Measurements from ENCODE around the gene LRRFIP1. TPM values are rescaled to one million over a fixed set of nuclear protein-coding genes. Genes with fewer than 3 reads are reported as not detected.
A peak's percentile ranks its signal among the peaks of the same experiment; 100 is the strongest.

LRRFIP1 gene
- total and polyA plus RNA-seq, 2 of the 13 experiments (the other 11 are each of a cell fraction or from before 2014, with no cell fraction given) = 15.9 to 40.5 TPM

DNA sequence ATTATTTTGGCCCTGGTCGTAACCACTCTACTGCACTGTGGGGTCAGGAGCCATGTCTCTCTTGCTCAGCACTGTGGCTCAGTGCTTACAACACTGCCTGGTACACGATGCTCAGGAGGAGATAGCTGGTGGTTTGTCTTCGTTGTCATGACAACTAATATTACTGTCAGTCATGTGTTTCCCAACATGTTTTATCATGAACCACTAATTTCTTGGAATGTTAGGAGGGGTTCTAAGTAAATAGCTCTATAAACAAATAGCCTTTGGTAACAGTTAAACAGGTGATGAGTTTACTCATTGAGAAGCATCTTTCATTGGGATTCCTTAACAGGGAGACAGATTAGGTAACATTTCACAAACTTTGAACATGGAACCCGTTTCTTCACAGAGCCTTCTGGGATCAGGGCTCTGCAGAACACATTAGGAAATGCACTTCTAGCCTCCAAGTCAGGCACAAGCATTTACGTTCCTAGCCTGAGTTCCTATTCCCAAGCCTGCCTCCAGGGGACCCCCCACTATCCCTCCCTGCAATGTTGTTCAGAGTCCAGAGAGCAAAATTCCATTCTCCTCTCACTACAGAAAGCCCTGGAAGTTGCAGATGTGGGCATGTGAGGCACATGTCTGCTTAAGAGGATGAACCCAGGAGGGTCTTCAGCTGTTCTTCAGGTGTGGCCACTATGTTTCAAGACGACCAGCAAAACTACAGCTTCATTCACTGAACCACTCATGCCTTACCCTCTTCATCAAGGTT is 164.8 kb downstream of the LRRFIP1 start (continued):
- TF ChIP-seq, protein P1, sequence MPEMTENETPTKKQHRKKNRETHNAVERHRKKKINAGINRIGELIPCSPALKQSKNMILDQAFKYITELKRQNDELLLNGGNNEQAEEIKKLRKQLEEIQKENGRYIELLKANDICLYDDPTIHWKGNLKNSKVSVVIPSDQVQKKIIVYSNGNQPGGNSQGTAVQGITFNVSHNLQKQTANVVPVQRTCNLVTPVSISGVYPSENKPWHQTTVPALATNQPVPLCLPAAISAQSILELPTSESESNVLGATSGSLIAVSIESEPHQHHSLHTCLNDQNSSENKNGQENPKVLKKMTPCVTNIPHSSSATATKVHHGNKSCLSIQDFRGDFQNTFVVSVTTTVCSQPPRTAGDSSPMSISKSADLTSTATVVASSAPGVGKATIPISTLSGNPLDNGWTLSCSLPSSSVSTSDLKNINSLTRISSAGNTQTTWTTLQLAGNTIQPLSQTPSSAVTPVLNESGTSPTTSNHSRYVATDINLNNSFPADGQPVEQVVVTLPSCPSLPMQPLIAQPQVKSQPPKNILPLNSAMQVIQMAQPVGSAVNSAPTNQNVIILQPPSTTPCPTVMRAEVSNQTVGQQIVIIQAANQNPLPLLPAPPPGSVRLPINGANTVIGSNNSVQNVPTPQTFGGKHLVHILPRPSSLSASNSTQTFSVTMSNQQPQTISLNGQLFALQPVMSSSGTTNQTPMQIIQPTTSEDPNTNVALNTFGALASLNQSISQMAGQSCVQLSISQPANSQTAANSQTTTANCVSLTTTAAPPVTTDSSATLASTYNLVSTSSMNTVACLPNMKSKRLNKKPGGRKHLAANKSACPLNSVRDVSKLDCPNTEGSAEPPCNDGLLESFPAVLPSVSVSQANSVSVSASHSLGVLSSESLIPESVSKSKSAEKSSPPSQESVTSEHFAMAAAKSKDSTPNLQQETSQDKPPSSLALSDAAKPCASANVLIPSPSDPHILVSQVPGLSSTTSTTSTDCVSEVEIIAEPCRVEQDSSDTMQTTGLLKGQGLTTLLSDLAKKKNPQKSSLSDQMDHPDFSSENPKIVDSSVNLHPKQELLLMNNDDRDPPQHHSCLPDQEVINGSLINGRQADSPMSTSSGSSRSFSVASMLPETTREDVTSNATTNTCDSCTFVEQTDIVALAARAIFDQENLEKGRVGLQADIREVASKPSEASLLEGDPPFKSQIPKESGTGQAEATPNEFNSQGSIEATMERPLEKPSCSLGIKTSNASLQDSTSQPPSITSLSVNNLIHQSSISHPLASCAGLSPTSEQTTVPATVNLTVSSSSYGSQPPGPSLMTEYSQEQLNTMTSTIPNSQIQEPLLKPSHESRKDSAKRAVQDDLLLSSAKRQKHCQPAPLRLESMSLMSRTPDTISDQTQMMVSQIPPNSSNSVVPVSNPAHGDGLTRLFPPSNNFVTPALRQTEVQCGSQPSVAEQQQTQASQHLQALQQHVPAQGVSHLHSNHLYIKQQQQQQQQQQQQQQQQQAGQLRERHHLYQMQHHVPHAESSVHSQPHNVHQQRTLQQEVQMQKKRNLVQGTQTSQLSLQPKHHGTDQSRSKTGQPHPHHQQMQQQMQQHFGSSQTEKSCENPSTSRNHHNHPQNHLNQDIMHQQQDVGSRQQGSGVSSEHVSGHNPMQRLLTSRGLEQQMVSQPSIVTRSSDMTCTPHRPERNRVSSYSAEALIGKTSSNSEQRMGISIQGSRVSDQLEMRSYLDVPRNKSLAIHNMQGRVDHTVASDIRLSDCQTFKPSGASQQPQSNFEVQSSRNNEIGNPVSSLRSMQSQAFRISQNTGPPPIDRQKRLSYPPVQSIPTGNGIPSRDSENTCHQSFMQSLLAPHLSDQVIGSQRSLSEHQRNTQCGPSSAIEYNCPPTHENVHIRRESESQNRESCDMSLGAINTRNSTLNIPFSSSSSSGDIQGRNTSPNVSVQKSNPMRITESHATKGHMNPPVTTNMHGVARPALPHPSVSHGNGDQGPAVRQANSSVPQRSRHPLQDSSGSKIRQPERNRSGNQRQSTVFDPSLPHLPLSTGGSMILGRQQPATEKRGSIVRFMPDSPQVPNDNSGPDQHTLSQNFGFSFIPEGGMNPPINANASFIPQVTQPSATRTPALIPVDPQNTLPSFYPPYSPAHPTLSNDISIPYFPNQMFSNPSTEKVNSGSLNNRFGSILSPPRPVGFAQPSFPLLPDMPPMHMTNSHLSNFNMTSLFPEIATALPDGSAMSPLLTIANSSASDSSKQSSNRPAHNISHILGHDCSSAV (CRISPR knock-in tag; IDR thresholded peaks at IDR 0.05; ENCODE audit: borderline replicate concordance) = no peak
- TF ChIP-seq ZNF792 (CRISPR knock-in tag; IDR thresholded peaks at IDR 0.05) = peak; percentile 49; the same call in 1 of the 2 replicates
- TF ChIP-seq, protein P2, sequence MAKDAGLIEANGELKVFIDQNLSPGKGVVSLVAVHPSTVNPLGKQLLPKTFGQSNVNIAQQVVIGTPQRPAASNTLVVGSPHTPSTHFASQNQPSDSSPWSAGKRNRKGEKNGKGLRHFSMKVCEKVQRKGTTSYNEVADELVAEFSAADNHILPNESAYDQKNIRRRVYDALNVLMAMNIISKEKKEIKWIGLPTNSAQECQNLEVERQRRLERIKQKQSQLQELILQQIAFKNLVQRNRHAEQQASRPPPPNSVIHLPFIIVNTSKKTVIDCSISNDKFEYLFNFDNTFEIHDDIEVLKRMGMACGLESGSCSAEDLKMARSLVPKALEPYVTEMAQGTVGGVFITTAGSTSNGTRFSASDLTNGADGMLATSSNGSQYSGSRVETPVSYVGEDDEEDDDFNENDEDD (CRISPR knock-in tag; IDR thresholded peaks at IDR 0.05; ENCODE audit: borderline replicate concordance) = peak; percentile 70; the same call in 1 of the 2 replicates
- TF ChIP-seq, protein P3, sequence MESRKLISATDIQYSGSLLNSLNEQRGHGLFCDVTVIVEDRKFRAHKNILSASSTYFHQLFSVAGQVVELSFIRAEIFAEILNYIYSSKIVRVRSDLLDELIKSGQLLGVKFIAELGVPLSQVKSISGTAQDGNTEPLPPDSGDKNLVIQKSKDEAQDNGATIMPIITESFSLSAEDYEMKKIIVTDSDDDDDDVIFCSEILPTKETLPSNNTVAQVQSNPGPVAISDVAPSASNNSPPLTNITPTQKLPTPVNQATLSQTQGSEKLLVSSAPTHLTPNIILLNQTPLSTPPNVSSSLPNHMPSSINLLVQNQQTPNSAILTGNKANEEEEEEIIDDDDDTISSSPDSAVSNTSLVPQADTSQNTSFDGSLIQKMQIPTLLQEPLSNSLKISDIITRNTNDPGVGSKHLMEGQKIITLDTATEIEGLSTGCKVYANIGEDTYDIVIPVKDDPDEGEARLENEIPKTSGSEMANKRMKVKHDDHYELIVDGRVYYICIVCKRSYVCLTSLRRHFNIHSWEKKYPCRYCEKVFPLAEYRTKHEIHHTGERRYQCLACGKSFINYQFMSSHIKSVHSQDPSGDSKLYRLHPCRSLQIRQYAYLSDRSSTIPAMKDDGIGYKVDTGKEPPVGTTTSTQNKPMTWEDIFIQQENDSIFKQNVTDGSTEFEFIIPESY (CRISPR knock-in tag; IDR thresholded peaks at IDR 0.05) = 0 out of 2 replicates have a peak, but pooled peaks have one; percentile 8
- TF ChIP-seq BCL6 (CRISPR knock-in tag; IDR thresholded peaks at IDR 0.05) = peak; percentile 9; the same call in 1 of the 2 replicates
- TF ChIP-seq, protein P4, sequence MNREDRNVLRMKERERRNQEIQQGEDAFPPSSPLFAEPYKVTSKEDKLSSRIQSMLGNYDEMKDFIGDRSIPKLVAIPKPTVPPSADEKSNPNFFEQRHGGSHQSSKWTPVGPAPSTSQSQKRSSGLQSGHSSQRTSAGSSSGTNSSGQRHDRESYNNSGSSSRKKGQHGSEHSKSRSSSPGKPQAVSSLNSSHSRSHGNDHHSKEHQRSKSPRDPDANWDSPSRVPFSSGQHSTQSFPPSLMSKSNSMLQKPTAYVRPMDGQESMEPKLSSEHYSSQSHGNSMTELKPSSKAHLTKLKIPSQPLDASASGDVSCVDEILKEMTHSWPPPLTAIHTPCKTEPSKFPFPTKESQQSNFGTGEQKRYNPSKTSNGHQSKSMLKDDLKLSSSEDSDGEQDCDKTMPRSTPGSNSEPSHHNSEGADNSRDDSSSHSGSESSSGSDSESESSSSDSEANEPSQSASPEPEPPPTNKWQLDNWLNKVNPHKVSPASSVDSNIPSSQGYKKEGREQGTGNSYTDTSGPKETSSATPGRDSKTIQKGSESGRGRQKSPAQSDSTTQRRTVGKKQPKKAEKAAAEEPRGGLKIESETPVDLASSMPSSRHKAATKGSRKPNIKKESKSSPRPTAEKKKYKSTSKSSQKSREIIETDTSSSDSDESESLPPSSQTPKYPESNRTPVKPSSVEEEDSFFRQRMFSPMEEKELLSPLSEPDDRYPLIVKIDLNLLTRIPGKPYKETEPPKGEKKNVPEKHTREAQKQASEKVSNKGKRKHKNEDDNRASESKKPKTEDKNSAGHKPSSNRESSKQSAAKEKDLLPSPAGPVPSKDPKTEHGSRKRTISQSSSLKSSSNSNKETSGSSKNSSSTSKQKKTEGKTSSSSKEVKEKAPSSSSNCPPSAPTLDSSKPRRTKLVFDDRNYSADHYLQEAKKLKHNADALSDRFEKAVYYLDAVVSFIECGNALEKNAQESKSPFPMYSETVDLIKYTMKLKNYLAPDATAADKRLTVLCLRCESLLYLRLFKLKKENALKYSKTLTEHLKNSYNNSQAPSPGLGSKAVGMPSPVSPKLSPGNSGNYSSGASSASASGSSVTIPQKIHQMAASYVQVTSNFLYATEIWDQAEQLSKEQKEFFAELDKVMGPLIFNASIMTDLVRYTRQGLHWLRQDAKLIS (CRISPR knock-in tag; IDR thresholded peaks at IDR 0.05) = no peak
- TF ChIP-seq, protein P5, sequence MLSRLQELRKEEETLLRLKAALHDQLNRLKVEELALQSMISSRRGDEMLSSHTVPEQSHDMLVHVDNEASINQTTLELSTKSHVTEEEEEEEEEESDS (CRISPR knock-in tag; IDR thresholded peaks at IDR 0.05; ENCODE audit: borderline replicate concordance) = no peak
- TF ChIP-seq GABPB1 (CRISPR knock-in tag; IDR thresholded peaks at IDR 0.05) = no peak
- no peak for TF ChIP-seq FOXA1 (IDR thresholded peaks at IDR 0.05)
- TF ChIP-seq FOXA1 (CRISPR knock-in tag; IDR thresholded peaks at IDR 0.05) = no peak
- peak; percentile 79 for TF ChIP-seq XRCC5 (optimal IDR thresholded peaks at IDR 0.05; ENCODE audit: low read length)
- no peak for TF ChIP-seq ZNF224 (CRISPR knock-in tag; IDR thresholded peaks at IDR 0.05)
- no peak for TF ChIP-seq SOX6 (IDR thresholded peaks at IDR 0.05)
- 0 out of 2 replicates have a peak, but pooled peaks have one; percentile 18 for TF ChIP-seq SOX6 (CRISPR knock-in tag; IDR thresholded peaks at IDR 0.05)

All from HepG2 (cell line).